Spleen (tissue), 7 donors: Measurements from ENCODE around the gene GAPDHS.

Source experiments
- CTCF ChIP-seq, 11 experiments: fragments of 200-600 bp in 7 of 11; fragments of 450-650 bp in 4 of 11; sonication (generic) in 4 of 11; IDR thresholded peaks in 8 of 11; conservative IDR thresholded peaks in 3 of 11; 1 replicate in 7 of 11; 2 replicates in 4 of 11; pipeline versions ENCODE4 v1.4.0 to v1.8.0; 2016 to 2021; ENCODE audit warnings: antibody characterized with exemption in 11 of 11, inconsistent platforms in 4 of 11, mild to moderate bottlenecking in 1 of 11
- POLR2AphosphoS5 ChIP-seq, 3 donors: sonication (generic); formaldehyde crosslinking; IDR thresholded peaks; one replicate each; pipeline ENCODE4 v1.5.1; 2017; ENCODE audit warnings: antibody characterized with exemption in 3 of 3
- donor health status: DM: no; HTN: no; CAD: no; lungs with moderate emphysema.
- donor health status: DM: no; HTN: no; CAD: no.
- donor health status: DM: no; HTN: no; CAD: no.

DNA sequence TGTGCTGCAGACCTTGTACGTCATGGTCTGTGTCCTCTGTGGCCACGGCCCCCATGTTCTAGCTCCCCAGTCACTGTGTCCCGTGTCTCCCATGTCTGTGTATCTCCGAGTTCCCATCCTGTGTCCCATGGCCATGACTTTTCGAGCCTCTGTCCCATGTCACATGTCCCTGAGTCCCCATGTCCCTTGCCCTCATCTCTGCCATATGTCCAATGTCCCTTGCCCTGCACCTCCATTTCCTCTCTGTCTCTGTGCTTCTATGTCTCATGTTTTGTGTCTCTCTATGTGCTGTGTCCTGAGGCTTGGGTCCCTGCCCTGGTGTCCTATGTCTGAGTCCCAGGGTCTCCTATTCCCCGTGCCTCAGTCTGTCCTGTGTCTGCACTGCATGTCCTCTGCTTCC is 28.2 kb downstream of the GAPDHS start:
- TF ChIP-seq CTCF (IDR thresholded peaks at IDR 0.05 in 8 of 11, conservative IDR thresholded peaks at IDR 0.05 in 3 of 11): no peak
- no peak for TF ChIP-seq POLR2AphosphoS5 (IDR thresholded peaks at IDR 0.05)
